Gastrocnemius medialis (tissue), 4 donors: ENCODE data around the gene SYT1.

Experiments used
- POLR2A ChIP-seq, 2 donors: fragments of 450-650 bp; IDR thresholded peaks; one replicate each; pipeline ENCODE4 v1.6.1; 2017; ENCODE audit warnings: antibody characterized with exemption in 2 of 2, mild to moderate bottlenecking in 2 of 2, moderate library complexity in 2 of 2
- TF ChIP-seq, protein P1 (sequence below), 5 experiments: fragments of 450-650 bp in 3 of 5; fragments of 200-600 bp in 2 of 5; sonication (generic) in 2 of 5; IDR thresholded peaks in 4 of 5; conservative IDR thresholded peaks in 1 of 5; 1 replicate in 4 of 5; 2 replicates in 1 of 5; pipeline ENCODE4 v1.5.1; 2016 to 2019; ENCODE audit warnings: antibody characterized with exemption in 5 of 5, mild to moderate bottlenecking in 3 of 5, moderate library complexity in 3 of 5

- TF ChIP-seq, protein P1, sequence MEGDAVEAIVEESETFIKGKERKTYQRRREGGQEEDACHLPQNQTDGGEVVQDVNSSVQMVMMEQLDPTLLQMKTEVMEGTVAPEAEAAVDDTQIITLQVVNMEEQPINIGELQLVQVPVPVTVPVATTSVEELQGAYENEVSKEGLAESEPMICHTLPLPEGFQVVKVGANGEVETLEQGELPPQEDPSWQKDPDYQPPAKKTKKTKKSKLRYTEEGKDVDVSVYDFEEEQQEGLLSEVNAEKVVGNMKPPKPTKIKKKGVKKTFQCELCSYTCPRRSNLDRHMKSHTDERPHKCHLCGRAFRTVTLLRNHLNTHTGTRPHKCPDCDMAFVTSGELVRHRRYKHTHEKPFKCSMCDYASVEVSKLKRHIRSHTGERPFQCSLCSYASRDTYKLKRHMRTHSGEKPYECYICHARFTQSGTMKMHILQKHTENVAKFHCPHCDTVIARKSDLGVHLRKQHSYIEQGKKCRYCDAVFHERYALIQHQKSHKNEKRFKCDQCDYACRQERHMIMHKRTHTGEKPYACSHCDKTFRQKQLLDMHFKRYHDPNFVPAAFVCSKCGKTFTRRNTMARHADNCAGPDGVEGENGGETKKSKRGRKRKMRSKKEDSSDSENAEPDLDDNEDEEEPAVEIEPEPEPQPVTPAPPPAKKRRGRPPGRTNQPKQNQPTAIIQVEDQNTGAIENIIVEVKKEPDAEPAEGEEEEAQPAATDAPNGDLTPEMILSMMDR (IDR thresholded peaks at IDR 0.05 in 4 of 5, conservative IDR thresholded peaks at IDR 0.05 in 1 of 5) = no peak
- no peak for TF ChIP-seq POLR2A (IDR thresholded peaks at IDR 0.05)
Observed at GRCh38 chr12:79055926-79056674, 191.5 kb downstream of the SYT1 start.
